Liver (tissue), 9 donors: Measurements from ENCODE around the gene WWP2. TPM values are rescaled to one million over a fixed set of nuclear protein-coding genes. Genes with fewer than 3 reads are reported as not detected.
"Not testable (repeated sequence)": the region's sequence is repeated elsewhere in the genome, so short reads cannot be mapped to it uniquely, and the experiment has no call there.

Source experiments
- DNase-seq: peaks from one replicate; pipeline ENCODE4 v3.0.0-alpha.2; 2017; ENCODE audit warnings: low spot score
- H3K27ac ChIP-seq, 2 donors: one replicate each; pipeline ENCODE4 v1.7.0; 2013; ENCODE audit warnings: inconsistent platforms in 2 of 2, low read length in 2 of 2, control low read depth in 1 of 2, low read depth in 1 of 2, mild to moderate bottlenecking in 1 of 2
- H3K27me3 ChIP-seq, 4 donors: one replicate each; pipeline versions ENCODE4 v1.6.1 to v1.7.0; 2013; ENCODE audit warnings: low read length in 3 of 4, inconsistent platforms in 1 of 4, mild to moderate bottlenecking in 1 of 4, moderate library complexity in 1 of 4; ENCODE audit not compliant: control insufficient read depth in 4 of 4, insufficient read depth in 4 of 4
- H3K36me3 ChIP-seq, 4 donors: one replicate each; pipeline versions ENCODE4 v1.6.1 to v1.7.0; 2013; ENCODE audit warnings: low read length in 3 of 4, mild to moderate bottlenecking in 3 of 4, low read depth in 1 of 4, moderate library complexity in 1 of 4; ENCODE audit not compliant: control insufficient read depth in 4 of 4, insufficient read depth in 3 of 4
- H3K4me1 ChIP-seq, 4 donors: one replicate each; pipeline versions ENCODE4 v1.6.1 to v1.7.0; 2013; ENCODE audit warnings: low read length in 3 of 4, mild to moderate bottlenecking in 3 of 4, moderate library complexity in 1 of 4; ENCODE audit not compliant: control insufficient read depth in 4 of 4, insufficient read depth in 4 of 4
- H3K4me3 ChIP-seq, 3 donors: one replicate each; pipeline versions ENCODE4 v1.6.1 to v1.7.0; 2013; ENCODE audit warnings: low read length in 3 of 3, control low read depth in 1 of 3, low read depth in 1 of 3, mild to moderate bottlenecking in 1 of 3
- H3K9ac ChIP-seq, 2 donors: one replicate each; pipeline ENCODE4 v1.7.0; 2013; ENCODE audit warnings: low read length in 2 of 2, mild to moderate bottlenecking in 2 of 2, moderate library complexity in 2 of 2, control low read depth in 1 of 2, low read depth in 1 of 2
- H3K9me3 ChIP-seq, 4 donors: one replicate each; pipeline versions ENCODE4 v1.6.1 to v1.7.0; 2013; ENCODE audit warnings: low read length in 3 of 4; ENCODE audit not compliant: control insufficient read depth in 4 of 4
- ATF3 ChIP-seq: IDR thresholded peaks from 2 replicates; pipeline ENCODE4 v1.6.1; 2016; ENCODE audit warnings: antibody characterized with exemption
- EGR1 ChIP-seq, 2 donors: IDR thresholded peaks; 2 replicates each; pipeline ENCODE4 v1.6.1; 2016 to 2018; ENCODE audit warnings: antibody characterized with exemption in 2 of 2, low read depth in 2 of 2
- FOXA1 ChIP-seq: IDR thresholded peaks from 2 replicates; pipeline ENCODE4 v1.6.1; 2016; ENCODE audit warnings: antibody characterized with exemption
- GABPA ChIP-seq, 2 donors: IDR thresholded peaks in 1 of 2; conservative IDR thresholded peaks in 1 of 2; 2 replicates each; pipeline ENCODE4 v1.6.1; 2016; ENCODE audit warnings: antibody characterized with exemption in 2 of 2, mild to moderate bottlenecking in 1 of 2, moderate library complexity in 1 of 2
- HNF4G ChIP-seq: IDR thresholded peaks from 2 replicates; pipeline ENCODE4 v1.6.1; 2016; ENCODE audit warnings: antibody characterized with exemption
- JUND ChIP-seq, 2 donors: IDR thresholded peaks; 2 replicates each; pipeline ENCODE4 v1.6.1; 2016; ENCODE audit warnings: antibody characterized with exemption in 2 of 2
- NR2F2 ChIP-seq: IDR thresholded peaks from 2 replicates; pipeline ENCODE4 v1.6.1; 2016; ENCODE audit warnings: antibody characterized with exemption
- REST ChIP-seq: IDR thresholded peaks from 2 replicates; pipeline ENCODE4 v1.6.1; 2016; ENCODE audit warnings: antibody characterized with exemption, mild to moderate bottlenecking
- YY1 ChIP-seq: IDR thresholded peaks from 2 replicates; pipeline ENCODE4 v1.6.1; 2016; ENCODE audit warnings: antibody characterized with exemption, mild to moderate bottlenecking
- WGBS: extraction: QIAGEN DNeasy Blood & Tissue Kit; methylation state at CpG from one replicate; pipeline ENCODE4 v1.1.7; 2013; 5-methylcytosine and 5-hydroxymethylcytosine counted together
- polyA plus RNA-seq, 2 donors: library from polyadenylated mRNA; stranded (reverse) in 1 of 2; unstranded in 1 of 2; fragments of 200-250 nt in 1 of 2; fragments of >200 nt in 1 of 2; fragmentation: Nextera tagmentation in 1 of 2; extraction: Ambion mirVana in 1 of 2; gene quantifications; one replicate each; pipeline versions ENCODE4 v1.2.1 to v1.2.3, GENCODE V29; 2013 to 2015
- total RNA-seq, 2 donors: library from RNA; depleted of rRNA; stranded (reverse); fragments of >200 nt; gene quantifications; one replicate each; pipeline ENCODE4 v1.2.3, GENCODE V29; 2014
- donor health status: healthy.
- donor health status: healthy.
- donor health status: healthy.
- donor health status: healthy.
- donor health status: healthy.

Gene WWP2
- total and polyA plus RNA-seq, 4 donors = 8.6 to 22.7 (median 13.6) TPM

GRCh38 chr16:69726313-69727060 is 35.6 kb upstream of the WWP2 start, which contains the start of gene NQO1:
NQO1 (minus strand) TSS chr16:69726560; CDS start chr16:69726439, 121 bp downstream.
- Histone ChIP-seq H3K27ac (peak within 1 kb of the TSS in 1 of 2 donors; percentile 35), H3K27me3 (no peaks in the 10 kb centered on the region), H3K9ac (peak within 1 kb of the TSS; percentile 24 to 27), H3K4me3 (peak within 1 kb of the TSS in 2 of 3 donors; percentile 41 to 44), H3K9me3 (no peaks in the 10 kb centered on the region), H3K4me1 (peaks cover 0 to 4% (median 0%) of the 10 kb centered on the region in 4 donors), H3K36me3 (no peaks in the 10 kb centered on the region)
- 20% methylated on average over 31 of the region's 31 CpGs for WGBS
- TF ChIP-seq GABPA (IDR thresholded peaks at IDR 0.05 in 1 of 2, conservative IDR thresholded peaks at IDR 0.05 in 1 of 2) (no peak), NR2F2 (peak; percentile 81)
- DNase-seq = peak; percentile 78

- H3K27ac ChIP-seq = no peak overlapping the region
- 96% methylated on average over 5 of the region's 5 CpGs for whole genome bisulfite sequencing
- no peaks in the 10 kb centered on the region for H3K9me3 ChIP-seq
- H3K9ac ChIP-seq = no peak overlapping the region
- no peak for DNase-seq
- H3K27me3 ChIP-seq = no peaks in the 10 kb centered on the region
- TF ChIP-seq EGR1 (IDR thresholded peaks at IDR 0.05; ENCODE audit: low read depth in 2 of 2) (no peak), ATF3 (no peak), JUND (IDR thresholded peaks at IDR 0.05) (no peak)
- no peak overlapping the region for H3K4me3 ChIP-seq
- peaks cover 0 to 4% (median 0%) of the 10 kb centered on the region in 4 donors for H3K4me1 ChIP-seq
- no peaks in the 10 kb centered on the region for H3K36me3 ChIP-seq
These were observed 34.2 kb upstream of the WWP2 start for GRCh38 chr16:69727916-69728270.

DNA sequence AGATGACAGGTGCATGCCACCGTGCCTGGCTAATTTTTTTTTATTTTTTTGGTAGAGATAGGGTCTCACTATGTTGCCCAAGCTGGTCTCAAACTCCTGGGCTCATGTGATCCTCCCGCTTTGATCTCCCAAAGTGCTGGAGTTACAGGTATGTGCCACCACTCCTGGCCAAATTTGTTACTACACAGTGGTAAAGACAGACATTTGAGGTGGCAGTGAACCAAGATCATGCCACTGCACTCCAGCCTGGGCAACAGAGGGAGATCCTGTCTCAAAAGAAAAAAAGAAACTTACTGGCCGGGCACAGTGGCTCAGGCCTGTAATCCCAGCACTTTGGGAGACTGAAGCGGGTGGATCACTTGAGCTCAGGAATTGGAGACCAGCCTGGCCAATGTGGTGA is 33.1 kb upstream of the WWP2 start:
- not testable (repeated sequence) for H3K9me3 ChIP-seq, H3K9ac ChIP-seq, H3K4me1 ChIP-seq, H3K36me3 ChIP-seq, H3K4me3 ChIP-seq, H3K27me3 ChIP-seq, H3K27ac ChIP-seq, DNase-seq
- WGBS = 85% methylated on average over 4 of the region's 4 CpGs

GRCh38 chr16:69731280-69731679 is 30.9 kb upstream of the WWP2 start:
- not testable (repeated sequence) for H3K27ac ChIP-seq, H3K27me3 ChIP-seq, H3K9me3 ChIP-seq, DNase-seq, H3K9ac ChIP-seq, H3K36me3 ChIP-seq, H3K4me1 ChIP-seq, H3K4me3 ChIP-seq
- 78% methylated on average over 5 of the region's 5 CpGs for WGBS

- no peaks in the 10 kb centered on the region for H3K36me3 ChIP-seq
- no peak overlapping the region for H3K27ac ChIP-seq
- H3K27me3 ChIP-seq = no peaks in the 10 kb centered on the region
- H3K4me1 ChIP-seq = no peaks in the 10 kb centered on the region
- 92% methylated on average over 6 of the region's 6 CpGs for WGBS
- no peak overlapping the region for H3K4me3 ChIP-seq
- H3K9ac ChIP-seq = no peak overlapping the region
- TF ChIP-seq HNF4G = no peak
- TF ChIP-seq YY1 = no peak
- no peak for TF ChIP-seq REST
- TF ChIP-seq EGR1 (IDR thresholded peaks at IDR 0.05; ENCODE audit: low read depth in 2 of 2) = no peak
- no peak for TF ChIP-seq FOXA1
- no peak for DNase-seq
- no peaks in the 10 kb centered on the region for H3K9me3 ChIP-seq
These were observed 30.0 kb upstream of the WWP2 start for GRCh38 chr16:69732101-69732500.
